Pulmonary artery endothelial cell (primary cell): ENCODE results near the gene PCDHA13. TPM values are rescaled to one million over a fixed set of nuclear protein-coding genes. Genes with fewer than 3 reads are reported as not detected.
"Not testable (repeated sequence)": the region's sequence is repeated elsewhere in the genome, so short reads cannot be mapped to it uniquely, and the experiment has no call there.

Source experiments
- DNase-seq: peaks from one replicate; pipeline ENCODE4 v3.0.0-alpha.2; 2011; ENCODE audit warnings: low read depth, low spot score
- total RNA-seq: library from RNA; depleted of rRNA; stranded (reverse); fragments of >200 nt; gene quantifications from 2 replicates; pipeline ENCODE4 v1.2.3, GENCODE V29; 2014

Gene PCDHA13
- total RNA-seq, 1 donor from 2014 or later: under 0.01 TPM

GRCh38 chr5:140868721-140869554, 13.0 kb upstream of the PCDHA13 start, which contains the start of gene PCDHA11:
Gene PCDHA11, plus strand, starts transcription at chr5:140868957. Its CDS starts 147 bp downstream, at chr5:140869104.
- no peak for DNase-seq

GRCh38 chr5:140869555-140869886, 12.4 kb upstream of the PCDHA13 start:
- no peak for DNase-seq

- DNase-seq: no peak
Observed at GRCh38 chr5:140870221-140871201, 11.4 kb upstream of the PCDHA13 start.

- DNase-seq: no peak
Observed at GRCh38 chr5:140875085-140876065, 6.5 kb upstream of the PCDHA13 start, which contains the start of gene PCDHA12. Gene PCDHA12, plus strand, starts transcription at chr5:140875308. Its CDS starts 165 bp downstream, at chr5:140875473.

GRCh38 chr5:140876541-140877261, 5.2 kb upstream of the PCDHA13 start:
- DNase-seq: not testable (repeated sequence)

GRCh38 chr5:140877262-140877581, 4.7 kb upstream of the PCDHA13 start:
- DNase-seq: no peak

- DNase-seq: no peak
Observed at GRCh38 chr5:140882591-140882899, 621 bp downstream of the PCDHA13 start.

GRCh38 chr5:140883373-140883772, 1.4 kb downstream of the PCDHA13 start:
- DNase-seq: no peak

- no peak for DNase-seq
Observed at GRCh38 chr5:140883927-140884697, 2.2 kb downstream of the PCDHA13 start.

- no peak for DNase-seq
Observed at GRCh38 chr5:140916325-140916724, 34.4 kb downstream of the PCDHA13 start.

- DNase-seq: no peak
Observed at GRCh38 chr5:140923601-140924000, 41.7 kb downstream of the PCDHA13 start.

GRCh38 chr5:140925806-140926442, 44.0 kb downstream of the PCDHA13 start, which contains the start of gene PCDHAC1:
Gene PCDHAC1, plus strand, starts transcription at chr5:140926299. Its CDS starts 594 bp downstream, at chr5:140926893.
- no peak for DNase-seq

- DNase-seq: peak; percentile 30
Observed at GRCh38 chr5:140926443-140927227, 44.7 kb downstream of the PCDHA13 start.

- DNase-seq: no peak
Observed at GRCh38 chr5:140927228-140927573, 45.3 kb downstream of the PCDHA13 start.
